Sigmoid colon (tissue), 7 donors: Measurements from ENCODE around the gene CAMK1G. TPM values are rescaled to one million over a fixed set of nuclear protein-coding genes. Genes with fewer than 3 reads are reported as not detected.

Experiments used
- DNase-seq: peaks from one replicate; pipeline ENCODE4 v3.0.0-alpha.2; 2019
- H3K27ac ChIP-seq, 4 donors: fragments of 200-600 bp; sonication (generic); one replicate each; pipeline ENCODE4 v1.5.1; 2016 to 2019; ENCODE audit warnings: mild to moderate bottlenecking in 1 of 4
- H3K27me3 ChIP-seq, 3 donors: fragments of 200-600 bp; sonication (generic); one replicate each; pipeline ENCODE4 v1.5.1; 2019; ENCODE audit warnings: mild to moderate bottlenecking in 1 of 3
- H3K36me3 ChIP-seq, 4 donors: fragments of 200-600 bp; sonication (generic); one replicate each; pipeline ENCODE4 v1.5.1; 2016 to 2019
- H3K4me1 ChIP-seq, 4 donors: fragments of 200-600 bp; sonication (generic); one replicate each; pipeline ENCODE4 v1.5.1; 2017 to 2019
- H3K4me3 ChIP-seq, 4 donors: fragments of 200-600 bp; sonication (generic); one replicate each; pipeline ENCODE4 v1.5.1; 2017 to 2019; ENCODE audit warnings: mild to moderate bottlenecking in 2 of 4, moderate library complexity in 1 of 4
- H3K9me3 ChIP-seq, 4 donors: fragments of 200-600 bp in 3 of 4; sonication (generic) in 3 of 4; one replicate each; pipeline versions ENCODE4 v1.5.1 to v1.6.1; 2013 to 2019
- CTCF ChIP-seq, 4 experiments: fragments of 450-650 bp in 3 of 4; fragments of 200-600 bp in 1 of 4; IDR thresholded peaks; one replicate each; pipeline ENCODE4 v1.5.1; 2016 to 2019; ENCODE audit warnings: antibody characterized with exemption in 4 of 4, mild to moderate bottlenecking in 3 of 4, moderate library complexity in 2 of 4
- EP300 ChIP-seq, 4 donors: sonication (generic); formaldehyde crosslinking; IDR thresholded peaks; one replicate each; pipeline ENCODE4 v1.6.1; 2017; ENCODE audit warnings: antibody characterized with exemption in 4 of 4
- POLR2A ChIP-seq, 2 donors: fragments of 450-650 bp; IDR thresholded peaks; one replicate each; pipeline ENCODE4 v1.6.1; 2016; ENCODE audit warnings: antibody characterized with exemption in 2 of 2, mild to moderate bottlenecking in 2 of 2, moderate library complexity in 2 of 2
- POLR2AphosphoS5 ChIP-seq, 4 donors: sonication (generic); formaldehyde crosslinking; IDR thresholded peaks; one replicate each; pipeline ENCODE4 v1.6.1; 2017; ENCODE audit warnings: antibody characterized with exemption in 4 of 4
- WGBS, 2 donors: extraction: QIAGEN DNeasy Blood & Tissue Kit; methylation state at CpG; one replicate each; pipeline ENCODE4 v1.1.7; 2013; 5-methylcytosine and 5-hydroxymethylcytosine counted together
- intact Hi-C: fragments of 100-400 bp; cut with DNase I; formaldehyde crosslinking; loops from one replicate; pipeline ENCODE4 v1.15.1; 2023
- polyA plus RNA-seq, 3 donors: library from polyadenylated mRNA; stranded (reverse); fragments of 200-250 nt; gene quantifications; one replicate each; pipeline ENCODE4 v1.2.3, GENCODE V29; 2013
- total RNA-seq, 4 donors: library from RNA; depleted of rRNA; stranded (reverse); fragments of >200 nt; gene quantifications; one replicate each; pipeline ENCODE4 v1.1.0, GENCODE V29; 2016
- donor health status: healthy with polysubstance abuse.
- donor health status: Bipolar disorder and iron deficiency.
- donor health status: healthy.

CAMK1G gene
- total and polyA plus RNA-seq, 7 donors, result 0.16 to 1.4 (median 0.48) TPM; not detected in 2

DNA sequence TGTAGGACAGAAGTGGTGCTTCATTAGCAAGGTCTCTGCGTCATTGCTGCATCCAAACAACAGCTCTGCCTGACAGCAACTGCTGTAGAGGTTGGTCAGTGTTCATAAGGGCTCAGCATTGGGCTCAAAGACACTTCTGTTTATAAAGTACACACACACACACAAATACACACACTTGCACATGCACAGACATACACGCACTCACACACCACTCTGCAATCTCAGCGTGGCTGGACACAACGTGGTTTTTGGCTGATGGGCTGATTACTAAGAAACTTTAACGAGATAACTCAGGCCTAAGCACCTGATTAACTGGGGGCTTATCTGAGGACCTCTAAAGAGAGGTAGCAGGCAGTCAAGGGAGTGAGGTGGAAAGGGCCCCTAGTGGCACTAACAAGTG, 20.4 kb downstream of the CAMK1G start:
- no peaks in the 10 kb centered on the region for H3K27me3 ChIP-seq
- TF ChIP-seq EP300 (IDR thresholded peaks at IDR 0.05), result no peak
- TF ChIP-seq CTCF (IDR thresholded peaks at IDR 0.05), result no peak
- no peak for TF ChIP-seq POLR2AphosphoS5 (IDR thresholded peaks at IDR 0.05)
- no peak for TF ChIP-seq POLR2A (IDR thresholded peaks at IDR 0.05)
- intact Hi-C loops, result no loop called here
- no peak overlapping the region for H3K4me3 ChIP-seq
- H3K36me3 ChIP-seq, result no peaks in the 10 kb centered on the region
- DNase-seq, result no peak
- no peaks in the 10 kb centered on the region for H3K9me3 ChIP-seq
- 84 to 90% methylated on average over 5 of the region's 5 CpGs for WGBS, 2 donors
- no peaks in the 10 kb centered on the region for H3K4me1 ChIP-seq
- H3K27ac ChIP-seq, result no peak overlapping the region

DNA sequence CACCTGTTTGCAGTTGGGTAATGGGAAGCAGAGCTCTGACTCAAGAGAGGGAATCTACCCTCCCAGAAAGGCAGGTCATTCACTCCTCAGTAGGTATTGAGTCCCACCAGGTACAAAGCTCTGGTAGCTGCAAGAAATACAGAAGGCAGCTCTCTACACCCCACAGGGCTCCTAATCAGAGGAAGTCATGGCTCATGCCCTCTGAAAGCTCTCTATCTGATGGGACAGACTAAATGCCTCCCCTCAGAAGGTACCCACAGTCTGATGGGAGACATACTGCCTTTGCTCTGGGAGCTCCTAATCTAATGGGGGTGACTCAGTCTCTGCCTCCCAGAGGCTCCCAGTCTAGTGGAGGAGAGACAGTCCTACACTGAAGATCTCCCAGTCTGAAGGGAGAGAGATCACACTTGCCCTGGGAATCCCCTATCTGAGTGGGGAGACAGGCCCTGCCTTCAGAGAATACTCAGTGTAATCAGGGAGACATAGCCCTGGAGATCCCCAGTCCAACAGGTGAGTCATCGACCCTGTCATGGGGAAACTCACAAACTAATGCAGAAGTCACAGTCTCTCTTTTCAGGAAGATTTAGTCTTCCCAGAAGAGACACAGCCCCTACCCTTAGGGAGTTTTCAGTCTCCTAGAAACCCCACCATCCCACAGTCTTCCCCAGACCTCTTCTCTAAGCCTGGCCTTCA, 23.7 kb downstream of the CAMK1G start:
- DNase-seq, result no peak
- intact Hi-C loops, result no loop called here
- no peak for TF ChIP-seq POLR2A (IDR thresholded peaks at IDR 0.05)
- no peak for TF ChIP-seq POLR2AphosphoS5 (IDR thresholded peaks at IDR 0.05)
- TF ChIP-seq EP300 (IDR thresholded peaks at IDR 0.05), result no peak
- no peak for TF ChIP-seq CTCF (IDR thresholded peaks at IDR 0.05)
- 38 to 66% methylated on average over 1 of the region's 1 CpG for WGBS, 2 donors
- H3K4me3 ChIP-seq, result no peak overlapping the region
- H3K36me3 ChIP-seq, result no peaks in the 10 kb centered on the region
- no peak overlapping the region for H3K27ac ChIP-seq
- no peaks in the 10 kb centered on the region for H3K9me3 ChIP-seq
- H3K27me3 ChIP-seq, result no peaks in the 10 kb centered on the region
- no peaks in the 10 kb centered on the region for H3K4me1 ChIP-seq

- no peak overlapping the region for H3K27ac ChIP-seq
- intact Hi-C loops, result no loop called here
- WGBS, 2 donors, result 82 to 88% methylated on average over 8 of the region's 8 CpGs
- no peaks in the 10 kb centered on the region for H3K36me3 ChIP-seq
- H3K27me3 ChIP-seq, result no peaks in the 10 kb centered on the region
- TF ChIP-seq POLR2A (IDR thresholded peaks at IDR 0.05), result no peak
- no peak for TF ChIP-seq POLR2AphosphoS5 (IDR thresholded peaks at IDR 0.05)
- no peaks in the 10 kb centered on the region for H3K4me1 ChIP-seq
- DNase-seq, result no peak
- H3K9me3 ChIP-seq, result no peaks in the 10 kb centered on the region
- H3K4me3 ChIP-seq, result no peak overlapping the region
These were observed 24.3 kb downstream of the CAMK1G start for GRCh38 chr1:209607795-209608178.

GRCh38 chr1:209609041-209609790, 25.7 kb downstream of the CAMK1G start:
- intact Hi-C loops, result no loop called here
- H3K36me3 ChIP-seq, result no peaks in the 10 kb centered on the region
- no peaks in the 10 kb centered on the region for H3K27me3 ChIP-seq
- WGBS, 2 donors, result 91 to 94% methylated on average over 9 of the region's 9 CpGs
- no peaks in the 10 kb centered on the region for H3K4me1 ChIP-seq
- H3K27ac ChIP-seq, result no peak overlapping the region
- DNase-seq, result no peak
- no peak for TF ChIP-seq POLR2AphosphoS5 (IDR thresholded peaks at IDR 0.05)
- no peak for TF ChIP-seq EP300 (IDR thresholded peaks at IDR 0.05)
- no peak for TF ChIP-seq POLR2A (IDR thresholded peaks at IDR 0.05)
- TF ChIP-seq CTCF (IDR thresholded peaks at IDR 0.05), result no peak
- no peaks in the 10 kb centered on the region for H3K9me3 ChIP-seq
- H3K4me3 ChIP-seq, result no peak overlapping the region

- no peaks in the 10 kb centered on the region for H3K9me3 ChIP-seq
- 85 to 91% methylated on average over 8 of the region's 8 CpGs for WGBS, 2 donors
- no peaks in the 10 kb centered on the region for H3K4me1 ChIP-seq
- H3K4me3 ChIP-seq, result no peak overlapping the region
- H3K27me3 ChIP-seq, result no peaks in the 10 kb centered on the region
- no peak overlapping the region for H3K27ac ChIP-seq
- intact Hi-C loops, result no loop called here
- DNase-seq, result no peak
- no peaks in the 10 kb centered on the region for H3K36me3 ChIP-seq
- TF ChIP-seq POLR2AphosphoS5 (IDR thresholded peaks at IDR 0.05), result no peak
- no peak for TF ChIP-seq POLR2A (IDR thresholded peaks at IDR 0.05)
- no peak for TF ChIP-seq EP300 (IDR thresholded peaks at IDR 0.05)
These were observed 26.5 kb downstream of the CAMK1G start for GRCh38 chr1:209609791-209610630.
